Stimulated activated CD4-positive, alpha-beta T cell treated with anti-CD3 and anti-CD28 coated beads, Interleukin-15, amount 100 ng/mL, for 24 hours (primary cell): ENCODE results near the gene DMAC1.

Source experiments
- DNase-seq: peaks from one replicate; pipeline ENCODE4 v3.0.0-alpha.2; 2020

DMAC1 gene

GRCh38 chr9:7799234-7799943, at the start of gene DMAC1:
DMAC1 (minus strand) TSS chr9:7799778; CDS start chr9:7799734, 44 bp downstream.
- DNase-seq, result peak; percentile 83

- DNase-seq, result no peak
Observed at GRCh38 chr9:7849362-7849761, 49.8 kb upstream of the DMAC1 start.

- DNase-seq, result no peak
Observed at GRCh38 chr9:7848498-7848897, 48.9 kb upstream of the DMAC1 start.

DNA sequence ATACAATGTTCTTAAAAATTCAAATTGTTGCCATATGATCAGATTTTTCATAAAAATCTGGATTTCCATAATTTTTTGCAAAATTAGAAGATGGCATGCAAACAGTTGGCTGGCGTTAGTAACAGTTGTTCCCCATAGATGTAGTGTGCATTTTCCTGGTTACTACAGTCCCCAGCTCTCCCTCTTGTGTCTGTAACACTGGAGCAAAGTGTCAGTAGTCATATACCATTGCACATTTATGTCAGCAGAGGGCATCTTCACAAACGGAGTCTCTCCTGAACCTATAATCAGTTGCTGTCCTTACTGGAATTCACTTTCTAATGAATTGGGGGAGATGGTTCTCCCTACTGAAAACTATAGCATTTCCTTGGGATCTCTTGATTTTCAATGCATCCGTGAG, 44.7 kb upstream of the DMAC1 start:
- no peak for DNase-seq

- DNase-seq, result no peak
Observed at GRCh38 chr9:7841831-7842230, 42.3 kb upstream of the DMAC1 start.

- DNase-seq, result no peak
Observed at GRCh38 chr9:7834531-7834930, 35.0 kb upstream of the DMAC1 start.

DNA sequence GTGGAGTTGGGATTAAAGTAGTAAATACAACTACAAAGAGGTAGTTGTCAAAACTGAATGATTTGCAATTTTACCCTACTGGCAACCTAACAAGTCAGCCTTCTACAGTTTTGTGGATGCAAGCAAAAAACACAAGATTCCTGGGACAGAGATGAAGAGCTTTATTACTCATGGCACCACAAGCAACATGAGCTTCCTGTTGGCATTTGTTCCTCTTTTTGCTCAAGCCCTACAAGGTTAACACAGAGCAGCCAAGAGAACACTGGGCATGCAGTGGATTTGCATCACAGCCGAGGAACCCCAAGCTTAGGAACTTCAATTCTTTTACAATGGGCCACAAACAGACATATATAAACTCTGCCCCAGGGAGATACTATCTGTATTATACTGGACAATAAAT, 28.8 kb upstream of the DMAC1 start:
- DNase-seq, result no peak

- no peak for DNase-seq
Observed at GRCh38 chr9:7827792-7828191, 28.2 kb upstream of the DMAC1 start.

DNA sequence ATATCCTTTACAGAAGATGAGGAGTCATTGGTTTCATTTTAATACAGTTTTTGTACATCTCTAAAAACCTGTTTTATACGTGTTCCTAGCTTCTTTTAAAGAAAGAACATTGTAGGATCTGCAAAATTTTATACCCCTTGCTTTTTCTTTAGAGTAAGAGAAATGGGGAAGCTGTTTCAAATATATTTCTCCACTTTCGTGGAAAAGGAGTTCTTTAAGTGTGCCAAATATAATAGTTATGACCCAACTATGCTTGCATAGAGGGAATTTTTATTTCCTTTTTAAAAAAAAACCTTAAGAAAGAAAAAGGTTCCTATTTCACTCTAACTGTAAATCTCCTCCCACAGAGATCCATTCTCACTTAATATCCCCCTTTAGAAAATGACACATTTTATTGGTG, 27.5 kb upstream of the DMAC1 start:
- DNase-seq, result no peak

- no peak for DNase-seq
Observed at GRCh38 chr9:7823651-7824050, 24.1 kb upstream of the DMAC1 start.

GRCh38 chr9:7819984-7820383, 20.4 kb upstream of the DMAC1 start:
- no peak for DNase-seq

DNA sequence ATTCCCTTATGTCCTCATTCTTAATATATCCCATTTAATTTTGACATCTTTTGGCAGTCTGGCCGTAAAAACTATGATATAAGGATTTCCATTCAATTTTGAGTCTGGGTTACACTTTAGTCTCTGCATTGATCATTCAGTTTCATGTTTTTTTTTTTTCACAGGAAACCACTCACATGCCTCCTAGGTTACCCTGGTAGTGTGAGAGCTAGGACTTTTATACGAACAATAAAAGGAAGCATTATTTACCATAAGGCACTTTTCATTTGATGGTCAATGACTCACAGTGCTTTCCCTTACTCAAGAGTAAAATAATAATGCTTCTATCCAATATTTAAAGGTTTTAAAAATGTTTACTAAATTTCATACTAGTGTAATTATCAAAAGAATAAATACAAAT, 16.4 kb upstream of the DMAC1 start:
- DNase-seq, result no peak

DNA sequence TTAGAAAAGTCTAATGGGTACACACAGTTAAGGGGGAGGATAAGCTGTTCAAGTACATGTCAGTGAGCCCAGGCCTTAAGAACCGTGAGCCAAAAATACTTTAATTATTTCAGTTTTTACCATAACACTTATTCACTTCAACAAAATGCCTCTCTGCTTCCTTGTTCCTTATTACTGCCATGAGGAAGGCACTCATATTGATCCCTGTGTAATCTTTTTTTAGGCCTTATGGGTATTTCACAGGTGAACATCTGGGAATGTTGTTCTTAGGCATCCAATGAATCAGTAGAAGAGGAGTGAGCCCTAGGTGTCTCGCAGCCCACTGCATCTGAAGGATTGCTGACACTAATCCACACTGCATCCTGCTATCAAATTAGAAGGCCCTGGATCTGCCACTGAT, 13.5 kb upstream of the DMAC1 start:
- no peak for DNase-seq

DNA sequence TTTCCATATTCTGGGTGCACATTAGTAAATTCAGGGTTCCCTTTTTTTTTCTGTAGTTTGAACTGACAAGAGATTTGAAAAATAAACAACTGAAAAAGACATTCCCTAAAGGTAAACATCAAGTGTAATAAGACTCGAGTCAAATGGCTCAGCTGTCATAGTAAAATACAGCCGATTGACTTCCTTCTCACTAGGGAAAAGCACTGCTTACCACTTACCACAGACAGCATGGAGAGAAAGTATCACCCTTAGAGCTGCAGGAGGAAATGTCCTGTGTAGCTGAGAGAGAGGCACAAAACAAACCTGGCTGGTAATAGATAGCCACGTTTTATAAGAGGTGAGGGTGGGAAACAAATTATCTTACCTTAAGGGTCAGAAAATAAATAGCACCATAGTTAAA, 12.1 kb upstream of the DMAC1 start:
- DNase-seq, result no peak

GRCh38 chr9:7802666-7803065, 3.1 kb upstream of the DMAC1 start:
- DNase-seq, result no peak

- DNase-seq, result no peak
Observed at GRCh38 chr9:7799944-7800285, 337 bp upstream of the DMAC1 start.

GRCh38 chr9:7794196-7794595, 5.4 kb downstream of the DMAC1 start:
- DNase-seq, result no peak

DNA sequence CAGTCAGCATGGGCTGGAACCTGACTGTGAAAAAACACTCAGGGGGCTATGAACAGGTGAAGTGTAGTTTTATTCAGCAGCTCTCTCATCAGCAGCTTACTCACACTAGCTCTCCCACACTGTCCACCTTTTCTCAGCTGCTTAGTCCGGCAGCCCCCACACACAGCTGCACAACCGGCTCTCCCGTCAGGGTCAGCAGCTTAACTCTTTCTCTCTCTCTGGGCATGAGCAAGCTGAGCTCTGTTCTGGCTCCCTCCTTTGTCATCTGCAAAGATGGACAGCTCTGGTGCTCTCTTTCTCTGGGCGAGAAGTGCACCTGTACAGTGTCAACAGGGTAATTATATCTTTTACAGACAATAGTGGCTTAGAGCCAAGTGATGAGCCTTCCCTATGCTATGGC, 8.2 kb downstream of the DMAC1 start:
- DNase-seq, result no peak

GRCh38 chr9:7790819-7791182, 8.8 kb downstream of the DMAC1 start:
- DNase-seq, result no peak

DNA sequence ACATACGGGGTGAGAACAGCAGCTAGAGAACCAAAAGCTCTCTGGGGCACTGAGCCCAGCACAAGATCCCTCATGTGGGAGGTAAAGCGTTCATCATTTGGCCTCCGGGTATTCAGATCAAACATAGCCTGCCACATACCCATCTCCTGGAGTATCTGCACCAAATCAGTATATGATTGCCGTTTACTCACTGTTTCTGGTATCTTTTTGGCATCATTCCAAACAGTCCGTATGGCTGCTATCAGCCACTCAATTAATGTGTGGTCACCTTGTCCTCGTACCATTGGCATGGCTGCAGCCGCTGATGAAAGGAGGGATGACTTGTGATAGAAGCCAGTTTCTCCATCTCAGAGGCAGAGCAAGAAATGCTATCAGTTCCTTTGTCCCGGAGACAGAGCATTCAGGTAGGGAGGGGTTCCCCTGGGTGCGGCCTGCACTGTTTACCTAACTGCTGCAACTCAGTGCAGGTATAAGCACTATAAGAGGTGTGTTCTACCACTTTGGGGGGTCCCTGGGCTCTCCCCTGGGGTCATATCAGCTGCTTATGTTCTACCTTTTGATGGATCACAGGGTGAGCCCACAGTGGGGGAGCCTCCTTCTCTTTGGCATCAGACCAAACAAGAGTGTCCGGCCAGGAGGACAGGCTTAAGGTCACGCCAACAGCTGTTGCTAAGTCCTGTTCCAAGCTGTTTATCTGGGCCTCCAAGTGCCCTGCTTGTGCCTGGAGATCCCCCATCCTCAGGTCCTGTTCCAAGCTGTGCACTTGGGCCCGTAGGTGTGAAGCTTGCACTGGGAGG, 9.4 kb downstream of the DMAC1 start:
- no peak for DNase-seq

DNA sequence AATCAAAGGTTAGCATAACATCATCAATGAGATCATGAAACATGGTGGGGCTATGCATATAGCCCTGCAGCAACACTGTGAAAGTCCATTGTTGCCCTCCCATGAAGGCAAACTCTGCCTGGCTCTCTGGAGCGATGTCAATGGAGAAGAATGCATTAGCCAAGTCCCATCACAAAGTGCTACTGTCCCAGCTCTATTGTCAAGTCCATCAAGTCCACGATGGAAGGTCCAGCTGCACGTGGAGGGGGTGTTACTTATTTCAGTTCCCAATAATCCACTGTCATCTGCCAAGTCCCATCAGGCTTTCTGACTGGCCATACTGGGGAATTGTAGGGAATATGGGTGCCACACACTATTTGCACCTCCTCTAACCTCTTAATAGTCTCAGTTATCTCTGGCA, 10.8 kb downstream of the DMAC1 start:
- DNase-seq, result no peak

GRCh38 chr9:7785813-7786212, 13.8 kb downstream of the DMAC1 start:
- DNase-seq, result no peak

DNA sequence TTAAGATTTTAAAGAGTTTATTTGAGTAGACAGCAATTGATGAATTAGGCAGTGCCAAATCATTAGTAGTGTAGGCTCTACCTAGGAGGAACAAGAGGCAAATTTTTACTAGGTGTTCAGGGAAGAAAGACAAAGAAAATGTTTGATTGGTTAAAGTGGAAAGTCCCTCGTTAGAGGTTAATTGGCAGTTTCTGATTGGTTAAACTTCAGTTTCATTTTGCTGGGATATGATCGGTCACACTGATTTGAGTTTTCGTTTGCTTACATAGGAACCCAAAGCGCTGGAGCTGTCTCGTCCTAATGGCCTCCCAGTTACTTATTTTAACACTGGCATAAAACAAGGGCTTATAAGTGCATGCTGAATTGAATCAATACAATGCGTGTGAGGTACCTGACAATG, 15.1 kb downstream of the DMAC1 start:
- DNase-seq, result no peak

DNA sequence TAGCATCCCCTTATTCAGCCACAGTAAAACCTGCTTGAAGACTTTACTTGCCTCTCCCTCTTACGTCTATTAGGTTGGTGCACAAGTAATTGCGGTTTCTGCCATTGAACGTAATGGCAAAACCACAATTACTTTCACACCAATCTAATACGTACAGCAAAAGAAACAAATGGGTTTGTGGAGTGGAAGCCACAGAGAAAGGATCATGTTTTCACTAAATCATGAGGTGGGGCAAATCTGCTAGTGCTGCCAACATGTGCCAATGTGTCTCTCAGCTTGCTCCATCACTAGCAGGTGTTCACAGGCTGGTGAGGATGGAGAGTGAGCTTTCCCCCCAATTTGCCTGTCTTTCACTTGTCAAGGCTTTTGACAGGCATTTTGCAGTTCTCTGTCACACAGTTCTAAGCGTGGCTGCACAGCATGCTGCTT, 15.9 kb downstream of the DMAC1 start:
- no peak for DNase-seq
